Activated naive CD8-positive, alpha-beta T cell (primary cell): ENCODE measurements around the gene RAB6B.

Source experiments
- H3K27ac Mint-ChIP-seq: one replicate; pipeline ENCODE4 v1.8.0; 2021; ENCODE audit warnings: mixed read lengths
- H3K27me3 Mint-ChIP-seq: one replicate; pipeline ENCODE4 v1.8.0; 2021; ENCODE audit warnings: mixed read lengths
- H3K36me3 Mint-ChIP-seq: one replicate; pipeline ENCODE4 v1.8.0; 2021; ENCODE audit warnings: mixed read lengths
- H3K4me1 Mint-ChIP-seq: one replicate; pipeline ENCODE4 v1.8.0; 2021; ENCODE audit warnings: low read depth, mixed read lengths
- H3K4me3 Mint-ChIP-seq: one replicate; pipeline ENCODE4 v1.8.0; 2021; ENCODE audit warnings: mild to moderate bottlenecking, mixed read lengths
- H3K9me3 Mint-ChIP-seq: one replicate; pipeline ENCODE4 v1.8.0; 2021; ENCODE audit warnings: low read depth, mixed read lengths

RAB6B gene

GRCh38 chr3:133895208-133896001 lies at the start of gene RAB6B:
Gene RAB6B, minus strand, starts transcription at chr3:133895882. Its CDS starts 416 bp downstream, at chr3:133895466.
- peak within 1 kb of the TSS; percentile 67 for H3K4me3 Mint-ChIP-seq
- peaks cover 4% of the 10 kb centered on the region for H3K4me1 Mint-ChIP-seq
- H3K27me3 Mint-ChIP-seq = peaks cover 23% of the 10 kb centered on the region
- H3K9me3 Mint-ChIP-seq = no peaks in the 10 kb centered on the region
- no peak within 1 kb of the TSS for H3K27ac Mint-ChIP-seq
- no peaks in the 10 kb centered on the region for H3K36me3 Mint-ChIP-seq

GRCh38 chr3:133944641-133945380 lies 49.1 kb upstream of the RAB6B start:
- Mint-ChIP-seq H3K27ac (no peak overlapping the region), H3K27me3 (no peaks in the 10 kb centered on the region), H3K9me3 (no peaks in the 10 kb centered on the region), H3K36me3 (no peaks in the 10 kb centered on the region), H3K4me1 (peaks cover 8% of the 10 kb centered on the region), H3K4me3 (no peak overlapping the region)

GRCh38 chr3:133944181-133944580 lies 48.5 kb upstream of the RAB6B start:
- Mint-ChIP-seq H3K9me3 (no peaks in the 10 kb centered on the region), H3K27me3 (no peaks in the 10 kb centered on the region), H3K27ac (no peak overlapping the region), H3K4me3 (no peak overlapping the region), H3K36me3 (no peaks in the 10 kb centered on the region), H3K4me1 (peaks cover 8% of the 10 kb centered on the region)

GRCh38 chr3:133943639-133944141 lies 48.0 kb upstream of the RAB6B start:
- peaks cover 8% of the 10 kb centered on the region for H3K4me1 Mint-ChIP-seq
- H3K4me3 Mint-ChIP-seq = no peak overlapping the region
- no peaks in the 10 kb centered on the region for H3K36me3 Mint-ChIP-seq
- H3K9me3 Mint-ChIP-seq = no peaks in the 10 kb centered on the region
- H3K27me3 Mint-ChIP-seq = no peaks in the 10 kb centered on the region
- no peak overlapping the region for H3K27ac Mint-ChIP-seq

GRCh38 chr3:133943031-133943535 lies 47.4 kb upstream of the RAB6B start:
- no peak overlapping the region for H3K27ac Mint-ChIP-seq
- H3K9me3 Mint-ChIP-seq = no peaks in the 10 kb centered on the region
- H3K36me3 Mint-ChIP-seq = no peaks in the 10 kb centered on the region
- peaks cover 8% of the 10 kb centered on the region for H3K4me1 Mint-ChIP-seq
- H3K27me3 Mint-ChIP-seq = no peaks in the 10 kb centered on the region
- H3K4me3 Mint-ChIP-seq = no peak overlapping the region

- Mint-ChIP-seq H3K27me3 (no peaks in the 10 kb centered on the region), H3K4me1 (peaks cover 8% of the 10 kb centered on the region), H3K9me3 (no peaks in the 10 kb centered on the region), H3K4me3 (no peak overlapping the region), H3K27ac (no peak overlapping the region), H3K36me3 (no peaks in the 10 kb centered on the region)
Measured at GRCh38 chr3:133941415-133941821, 45.7 kb upstream of the RAB6B start.

GRCh38 chr3:133940536-133940935 lies 44.9 kb upstream of the RAB6B start:
- Mint-ChIP-seq H3K36me3 (no peaks in the 10 kb centered on the region), H3K27me3 (no peaks in the 10 kb centered on the region), H3K27ac (no peak overlapping the region), H3K4me3 (no peak overlapping the region), H3K9me3 (no peaks in the 10 kb centered on the region), H3K4me1 (peaks cover 8% of the 10 kb centered on the region)

GRCh38 chr3:133939463-133939835 lies 43.8 kb upstream of the RAB6B start:
- Mint-ChIP-seq H3K27me3 (no peaks in the 10 kb centered on the region), H3K4me3 (no peak overlapping the region), H3K4me1 (peaks cover 8% of the 10 kb centered on the region), H3K36me3 (no peaks in the 10 kb centered on the region), H3K9me3 (no peaks in the 10 kb centered on the region), H3K27ac (no peak overlapping the region)

- Mint-ChIP-seq H3K27ac (no peak overlapping the region), H3K9me3 (no peaks in the 10 kb centered on the region), H3K4me1 (peaks cover 6% of the 10 kb centered on the region), H3K27me3 (no peaks in the 10 kb centered on the region), H3K36me3 (no peaks in the 10 kb centered on the region), H3K4me3 (no peak overlapping the region)
Measured at GRCh38 chr3:133938770-133939462, 43.2 kb upstream of the RAB6B start.

- H3K27me3 Mint-ChIP-seq = no peaks in the 10 kb centered on the region
- no peak overlapping the region for H3K27ac Mint-ChIP-seq
- no peaks in the 10 kb centered on the region for H3K36me3 Mint-ChIP-seq
- no peaks in the 10 kb centered on the region for H3K9me3 Mint-ChIP-seq
- peaks cover 6% of the 10 kb centered on the region for H3K4me1 Mint-ChIP-seq
- no peak overlapping the region for H3K4me3 Mint-ChIP-seq
Measured at GRCh38 chr3:133937756-133938601, 42.3 kb upstream of the RAB6B start.

- Mint-ChIP-seq H3K27ac (no peak overlapping the region), H3K9me3 (no peaks in the 10 kb centered on the region), H3K4me1 (no peaks in the 10 kb centered on the region), H3K4me3 (no peak overlapping the region), H3K36me3 (no peaks in the 10 kb centered on the region), H3K27me3 (no peaks in the 10 kb centered on the region)
Measured at GRCh38 chr3:133937061-133937686, 41.5 kb upstream of the RAB6B start.

- no peaks in the 10 kb centered on the region for H3K9me3 Mint-ChIP-seq
- no peaks in the 10 kb centered on the region for H3K27me3 Mint-ChIP-seq
- no peaks in the 10 kb centered on the region for H3K4me1 Mint-ChIP-seq
- H3K4me3 Mint-ChIP-seq = no peak overlapping the region
- no peaks in the 10 kb centered on the region for H3K36me3 Mint-ChIP-seq
- H3K27ac Mint-ChIP-seq = no peak overlapping the region
Measured at GRCh38 chr3:133935843-133936769, 40.4 kb upstream of the RAB6B start.
